Measurements from ENCODE around the gene MAP1A.

The MAP1A gene

GRCh38 chr15:43511012-43511885 lies 6.2 kb upstream of the MAP1A start:
- no peak for DNase-seq (ENCODE audit: low read depth in 2 of 2)

- DNase-seq (ENCODE audit: low read depth in 2 of 2), result no peak
Measured at GRCh38 chr15:43513550-43513949, 3.9 kb upstream of the MAP1A start.

DNA sequence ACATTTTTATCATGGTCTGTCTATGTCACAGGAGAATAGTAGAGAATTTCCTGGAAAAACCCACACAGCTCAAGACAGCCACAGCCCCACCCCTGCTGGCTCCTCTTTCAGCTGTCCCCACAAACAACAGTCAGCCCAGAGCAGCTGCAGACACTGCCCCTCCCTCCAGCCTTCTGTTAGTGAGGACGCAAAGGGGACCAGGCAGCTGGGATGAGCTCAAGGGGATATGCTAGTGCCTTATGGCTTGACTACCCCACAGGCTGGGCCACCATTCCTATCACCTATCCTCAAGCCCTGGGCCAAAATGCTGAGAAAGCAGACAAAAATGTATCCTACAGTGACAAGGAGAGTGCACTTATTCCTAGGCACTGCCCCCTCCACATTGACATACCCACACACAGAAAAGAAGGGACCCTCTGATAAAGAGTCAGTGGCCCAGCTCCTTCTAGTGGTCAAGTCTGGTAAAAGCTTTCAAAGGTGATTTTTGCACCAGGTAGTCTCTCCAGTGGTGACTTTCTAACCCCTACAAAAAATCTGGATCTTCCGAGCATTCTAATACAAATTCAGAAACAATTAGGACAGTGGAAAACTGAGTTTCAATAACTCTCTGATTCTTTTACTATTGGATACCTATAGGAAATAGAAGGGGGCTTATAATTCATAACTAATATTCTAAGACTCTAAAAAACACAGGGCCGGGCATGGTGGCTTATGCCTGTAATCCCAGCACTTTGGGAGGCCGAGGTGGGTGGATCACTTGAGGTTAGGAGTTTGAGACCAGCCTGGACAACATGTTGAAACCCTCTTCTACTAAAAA lies 3.0 kb upstream of the MAP1A start:
- no peak for DNase-seq (ENCODE audit: low read depth in 2 of 2)

- no peak for DNase-seq (ENCODE audit: low read depth in 2 of 2)
Measured at GRCh38 chr15:43515741-43516140, 1.7 kb upstream of the MAP1A start.

DNA sequence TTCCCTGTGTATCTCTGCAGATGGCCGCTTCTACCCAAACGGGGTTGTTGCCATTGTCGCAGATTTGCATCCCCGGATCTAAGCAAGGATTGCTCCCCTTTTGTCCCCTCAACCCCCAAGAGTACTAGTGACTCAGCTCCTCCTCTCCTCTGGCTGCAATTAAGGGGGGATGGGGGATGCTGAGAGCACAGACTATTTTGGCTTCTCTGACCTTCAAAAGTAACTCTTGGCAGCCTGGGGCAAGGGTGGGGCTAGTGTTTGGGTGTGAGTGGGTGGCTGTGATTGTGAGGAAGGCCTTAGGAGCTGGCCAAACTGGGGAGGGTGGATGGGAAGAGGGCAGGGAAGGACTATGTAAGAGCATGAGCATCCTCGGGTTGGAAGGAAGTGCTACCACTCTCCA lies 1.2 kb upstream of the MAP1A start:
- DNase-seq (ENCODE audit: low read depth in 2 of 2), result no peak

GRCh38 chr15:43516801-43517353 lies 531 bp upstream of the MAP1A start:
- no peak for DNase-seq (ENCODE audit: low read depth in 2 of 2)

DNA sequence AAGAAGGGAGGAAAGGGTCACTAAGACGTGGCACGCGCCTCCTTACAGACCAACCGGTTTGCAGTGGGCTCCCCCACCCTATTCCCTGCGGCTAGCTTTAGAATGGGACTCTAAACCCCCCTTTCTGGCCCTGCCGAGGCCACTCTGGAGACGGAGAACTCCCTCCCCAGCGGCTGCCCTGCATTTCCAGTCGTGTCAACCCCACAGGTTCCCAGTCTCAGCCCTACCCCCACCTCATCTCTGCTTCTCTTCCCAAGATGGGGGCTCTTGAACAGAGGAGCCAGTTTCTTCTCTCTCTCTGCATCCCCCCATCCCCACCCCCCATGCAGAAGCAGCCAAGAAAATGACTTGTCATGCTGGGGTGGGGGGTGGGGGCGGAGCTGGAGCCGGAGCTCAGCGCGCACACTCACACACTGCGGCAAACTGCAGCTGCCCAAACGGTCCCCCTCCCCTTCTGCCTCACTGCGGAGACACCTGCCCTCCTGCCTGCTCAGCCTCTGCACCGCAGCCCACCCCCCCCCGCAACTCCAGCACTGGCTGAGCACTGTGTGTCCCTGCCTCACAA lies 871 bp downstream of the MAP1A start:
- DNase-seq (ENCODE audit: low read depth in 2 of 2), result no peak

DNA sequence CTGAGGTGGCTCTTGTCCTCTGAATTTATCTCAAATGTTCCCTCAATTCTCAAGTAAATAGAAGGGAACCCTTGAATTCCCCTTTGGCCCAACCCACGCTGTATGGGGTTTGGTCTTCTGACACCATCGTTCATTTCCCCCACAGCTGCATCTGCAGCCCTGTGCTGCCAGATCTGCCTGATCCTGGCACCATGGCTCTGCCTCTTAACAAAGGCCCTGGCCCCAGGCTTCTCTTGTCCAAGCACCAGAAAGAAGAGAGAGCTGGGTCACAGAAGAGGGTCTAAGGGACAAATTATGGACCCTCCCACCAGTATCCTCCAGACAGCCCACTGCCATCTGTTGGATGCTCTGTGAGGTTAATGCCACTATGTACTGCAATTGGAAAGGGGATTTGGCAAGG lies 1.8 kb downstream of the MAP1A start:
- no peak for DNase-seq (ENCODE audit: low read depth in 2 of 2)

DNA sequence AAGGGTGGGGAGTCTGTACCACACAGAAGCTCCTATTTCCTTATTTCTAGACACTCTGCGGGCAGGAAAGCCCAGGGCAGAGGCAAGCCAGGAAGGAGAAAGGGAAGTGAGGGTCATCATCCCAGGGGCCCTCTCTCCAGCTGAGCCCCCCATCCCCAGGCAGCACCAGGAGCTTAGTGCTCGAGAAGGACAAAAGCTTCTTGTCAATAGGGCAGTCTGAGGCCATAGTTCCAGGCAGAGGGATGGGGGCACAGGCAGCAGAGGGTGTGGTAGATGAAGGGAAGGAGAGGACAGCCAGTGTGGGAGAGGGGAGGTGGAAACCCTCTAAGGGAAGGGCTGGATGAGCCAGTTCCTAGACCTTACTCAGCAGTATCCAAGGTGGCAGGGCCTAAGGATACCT lies 2.7 kb downstream of the MAP1A start:
- DNase-seq (ENCODE audit: low read depth in 2 of 2), result no peak

DNA sequence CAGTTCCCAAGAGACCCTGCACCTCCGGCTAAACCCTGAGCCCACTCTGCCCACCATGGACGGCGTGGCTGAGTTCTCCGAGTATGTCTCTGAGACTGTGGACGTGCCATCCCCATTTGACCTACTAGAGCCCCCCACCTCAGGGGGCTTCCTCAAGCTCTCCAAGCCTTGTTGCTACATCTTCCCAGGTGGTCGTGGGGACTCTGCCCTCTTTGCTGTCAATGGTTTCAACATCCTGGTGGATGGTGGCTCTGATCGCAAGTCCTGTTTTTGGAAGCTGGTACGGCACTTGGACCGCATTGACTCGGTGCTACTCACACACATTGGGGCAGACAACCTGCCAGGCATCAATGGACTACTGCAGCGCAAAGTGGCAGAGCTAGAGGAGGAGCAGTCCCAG lies 4.0 kb downstream of the MAP1A start:
- no peak for DNase-seq (ENCODE audit: low read depth in 2 of 2)

GRCh38 chr15:43522247-43522646 lies 4.8 kb downstream of the MAP1A start:
- DNase-seq (ENCODE audit: low read depth in 2 of 2), result no peak

DNA sequence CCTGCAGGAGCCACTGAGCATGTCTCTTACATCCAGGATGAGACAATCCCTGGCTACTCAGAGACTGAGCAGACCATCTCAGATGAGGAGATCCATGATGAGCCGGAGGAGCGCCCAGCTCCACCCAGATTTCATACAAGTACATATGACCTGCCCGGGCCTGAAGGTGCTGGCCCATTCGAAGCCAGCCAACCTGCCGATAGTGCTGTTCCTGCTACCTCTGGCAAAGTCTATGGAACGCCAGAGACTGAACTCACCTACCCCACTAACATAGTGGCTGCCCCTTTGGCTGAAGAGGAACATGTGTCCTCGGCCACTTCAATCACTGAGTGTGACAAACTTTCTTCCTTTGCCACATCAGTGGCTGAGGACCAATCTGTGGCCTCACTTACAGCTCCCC lies 6.2 kb downstream of the MAP1A start:
- no peak for DNase-seq (ENCODE audit: low read depth in 2 of 2)

- no peak for DNase-seq (ENCODE audit: low read depth in 2 of 2)
Measured at GRCh38 chr15:43524254-43524845, 6.9 kb downstream of the MAP1A start.

DNA sequence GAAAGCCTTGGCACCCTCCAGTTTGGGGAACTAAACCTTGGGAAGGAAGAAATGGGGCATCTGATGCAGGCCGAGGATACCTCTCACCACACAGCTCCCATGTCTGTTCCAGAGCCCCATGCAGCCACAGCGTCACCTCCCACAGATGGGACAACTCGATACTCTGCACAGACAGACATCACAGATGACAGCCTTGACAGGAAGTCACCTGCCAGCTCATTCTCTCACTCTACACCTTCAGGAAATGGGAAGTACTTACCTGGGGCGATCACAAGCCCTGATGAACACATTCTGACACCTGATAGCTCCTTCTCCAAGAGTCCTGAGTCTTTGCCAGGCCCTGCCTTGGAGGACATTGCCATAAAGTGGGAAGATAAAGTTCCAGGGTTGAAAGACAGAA lies 7.7 kb downstream of the MAP1A start:
- no peak for DNase-seq (ENCODE audit: low read depth in 2 of 2)

- DNase-seq (ENCODE audit: low read depth in 2 of 2), result no peak
Measured at GRCh38 chr15:43526261-43526930, 9.0 kb downstream of the MAP1A start.

GRCh38 chr15:43527016-43527801 lies 9.8 kb downstream of the MAP1A start:
- no peak for DNase-seq (ENCODE audit: low read depth in 2 of 2)

GRCh38 chr15:43527802-43528541 lies 10.6 kb downstream of the MAP1A start:
- DNase-seq (ENCODE audit: low read depth in 2 of 2), result no peak

- no peak for DNase-seq (ENCODE audit: low read depth in 2 of 2)
Measured at GRCh38 chr15:43528542-43529007, 11.2 kb downstream of the MAP1A start.

- DNase-seq (ENCODE audit: low read depth in 2 of 2), result no peak
Measured at GRCh38 chr15:43529141-43529540, 11.7 kb downstream of the MAP1A start.
